OCI-LY7 (cell line): ENCODE measurements around the gene CEP192. TPM values are rescaled to one million over a fixed set of nuclear protein-coding genes. Genes with fewer than 3 reads are reported as not detected.

Experiments used
- BruUV-seq: library from RNA; stranded (reverse); fragments of 400-500 nt; replicated peaks from 2 replicates; lab custom pipeline; 2021; lab: Mats Ljungman, UMichigan
- CTCF ChIA-PET: fragments of 300-600 bp; sonication (Branson Sonifier 250); formaldehyde crosslinking; loops from one replicate; lab custom pipeline; 2022; ENCODE audit warnings: antibody characterized with exemption; ENCODE audit not compliant: unreplicated experiment; lab: Charles Lee
- POLR2A ChIA-PET: fragments of 300-600 bp; sonication (Branson Sonifier 250); formaldehyde crosslinking; loops from one replicate; lab custom pipeline; 2022; ENCODE audit warnings: antibody characterized with exemption; lab: Charles Lee
- DNase-seq: peaks from one replicate; pipeline ENCODE4 v3.0.0-alpha.2; 2015; ENCODE audit warnings: low spot score
- H2AFZ ChIP-seq: fragments of 200-600 bp; sonication (generic), shearing (Covaris generic); 2 replicates; pipeline ENCODE4 v1.6.1; 2014; ENCODE audit warnings: mild to moderate bottlenecking, antibody characterized with exemption, low read length, moderate library complexity
- H3K27ac ChIP-seq: fragments of 200-600 bp; sonication (generic); 2 replicates; pipeline ENCODE4 v1.5.1; 2014; ENCODE audit warnings: mixed run types, low read depth, mild to moderate bottlenecking, moderate library complexity, low read length, inconsistent platforms; ENCODE audit not compliant: poor library complexity, severe bottlenecking
- H3K36me3 ChIP-seq: fragments of 200-600 bp; sonication (generic); 2 replicates; pipeline ENCODE4 v1.6.1; 2014; ENCODE audit warnings: mild to moderate bottlenecking, antibody characterized with exemption, low read length, moderate library complexity, mixed read lengths; ENCODE audit not compliant: insufficient read depth
- H3K4me1 ChIP-seq: fragments of 200-600 bp; sonication (generic); 2 replicates; pipeline ENCODE4 v1.5.1; 2014; ENCODE audit warnings: mild to moderate bottlenecking, low read length; ENCODE audit not compliant: insufficient read depth, poor library complexity, severe bottlenecking
- H3K4me2 ChIP-seq: fragments of 200-600 bp; sonication (generic); 2 replicates; pipeline ENCODE4 v1.6.1; 2014; ENCODE audit warnings: mild to moderate bottlenecking, low read length
- H3K4me3 ChIP-seq: fragments of 200-600 bp; sonication (generic); 2 replicates; pipeline ENCODE4 v1.5.1; 2014; ENCODE audit warnings: mild to moderate bottlenecking, low read depth, low read length; ENCODE audit not compliant: poor library complexity, severe bottlenecking
- H3K79me2 ChIP-seq: fragments of 200-600 bp; sonication (generic); 2 replicates; pipeline ENCODE4 v1.6.1; 2016; ENCODE audit warnings: low read depth, mild to moderate bottlenecking, low read length, moderate library complexity, mixed read lengths; ENCODE audit not compliant: insufficient read depth
- H3K9me2 ChIP-seq: fragments of 200-600 bp; sonication (generic); 2 replicates; pipeline ENCODE4 v1.6.1; 2016; ENCODE audit warnings: mild to moderate bottlenecking, low read length, mixed read lengths; ENCODE audit not compliant: insufficient read depth
- H3K9me3 ChIP-seq: fragments of 200-600 bp; sonication (generic); 2 replicates; pipeline ENCODE4 v1.6.1; 2014; ENCODE audit warnings: mild to moderate bottlenecking, mixed run types, low read length, mixed read lengths
- H4K20me1 ChIP-seq: fragments of 200-600 bp; sonication (generic); 2 replicates; pipeline ENCODE4 v1.6.1; 2014; ENCODE audit warnings: mild to moderate bottlenecking, antibody characterized with exemption, low read length, moderate library complexity, mixed read lengths; ENCODE audit not compliant: insufficient read depth
- EZH2phosphoT487 ChIP-seq: fragments of 200-600 bp; sonication (generic); IDR thresholded peaks from 2 replicates; pipeline ENCODE4 v1.6.1; 2018; ENCODE audit warnings: low read depth, borderline replicate concordance, mild to moderate bottlenecking, mixed run types, antibody characterized with exemption, low read length, moderate library complexity, mixed read lengths
- intact Hi-C: fragments of 100-400 bp; cut with micrococcal nuclease; formaldehyde crosslinking; loops from one replicate; pipeline ENCODE4 v1.10.0; 2022; ENCODE audit not compliant: unreplicated experiment
- total RNA-seq, 2 experiments: library from RNA; depleted of rRNA in 1 of 2; stranded (reverse); fragments of >200 nt in 1 of 2; shearing (Covaris generic) in 1 of 2; gene quantifications; 2 replicates each; pipeline ENCODE4 v1.2.3, GENCODE V29; 2014 to 2022
- TF ChIP-seq, protein P1 (sequence below): fragments of 200-600 bp; sonication (generic); conservative IDR thresholded peaks from 2 replicates; pipeline ENCODE4 v1.5.1; 2014; ENCODE audit warnings: mild to moderate bottlenecking, antibody characterized with exemption, low read length, moderate library complexity, mixed read lengths

Gene CEP192
- total RNA-seq, 2 experiments from 2014 or later, result 55.5 to 59.9 TPM

DNA sequence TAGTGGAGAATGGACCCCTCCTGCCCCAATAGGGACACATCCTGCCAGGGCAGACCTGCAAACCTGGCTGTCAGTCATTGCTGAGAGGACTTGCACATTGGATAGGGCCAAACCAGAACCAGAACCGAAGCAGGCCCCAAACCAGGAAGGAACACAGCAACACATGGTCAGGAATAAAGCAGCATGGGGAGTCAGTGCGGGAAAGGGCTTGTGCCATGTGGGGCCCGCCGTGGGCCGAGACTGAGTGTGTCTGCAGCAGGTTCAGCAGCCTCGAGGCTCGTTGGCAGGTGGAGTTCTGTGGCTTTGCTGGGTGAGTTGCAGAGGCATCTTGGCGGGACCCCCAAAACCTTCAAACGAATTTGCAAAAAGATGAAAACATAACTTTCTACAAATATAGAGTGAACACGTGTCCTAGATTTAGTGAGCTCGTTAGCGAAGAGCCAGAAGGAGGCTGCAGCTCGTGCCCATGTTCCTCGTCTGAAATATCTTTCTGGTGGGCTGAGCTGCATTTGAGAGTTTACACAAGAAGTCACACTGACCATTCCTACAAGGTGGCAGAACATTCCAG is 182.5 kb downstream of the CEP192 start:
- Histone ChIP-seq H3K27ac (no peak overlapping the region), H3K9me3 (no peaks in the 10 kb centered on the region), H3K79me2 (no peaks in the 10 kb centered on the region), H3K4me2 (no peak overlapping the region), H3K36me3 (no peaks in the 10 kb centered on the region), H3K4me3 (no peak overlapping the region), H3K9me2 (no peaks in the 10 kb centered on the region), H4K20me1 (no peaks in the 10 kb centered on the region), H3K4me1 (no peaks in the 10 kb centered on the region), H2AFZ (no peak overlapping the region)
- no peak for TF ChIP-seq EZH2phosphoT487
- TF ChIP-seq, protein P1, sequence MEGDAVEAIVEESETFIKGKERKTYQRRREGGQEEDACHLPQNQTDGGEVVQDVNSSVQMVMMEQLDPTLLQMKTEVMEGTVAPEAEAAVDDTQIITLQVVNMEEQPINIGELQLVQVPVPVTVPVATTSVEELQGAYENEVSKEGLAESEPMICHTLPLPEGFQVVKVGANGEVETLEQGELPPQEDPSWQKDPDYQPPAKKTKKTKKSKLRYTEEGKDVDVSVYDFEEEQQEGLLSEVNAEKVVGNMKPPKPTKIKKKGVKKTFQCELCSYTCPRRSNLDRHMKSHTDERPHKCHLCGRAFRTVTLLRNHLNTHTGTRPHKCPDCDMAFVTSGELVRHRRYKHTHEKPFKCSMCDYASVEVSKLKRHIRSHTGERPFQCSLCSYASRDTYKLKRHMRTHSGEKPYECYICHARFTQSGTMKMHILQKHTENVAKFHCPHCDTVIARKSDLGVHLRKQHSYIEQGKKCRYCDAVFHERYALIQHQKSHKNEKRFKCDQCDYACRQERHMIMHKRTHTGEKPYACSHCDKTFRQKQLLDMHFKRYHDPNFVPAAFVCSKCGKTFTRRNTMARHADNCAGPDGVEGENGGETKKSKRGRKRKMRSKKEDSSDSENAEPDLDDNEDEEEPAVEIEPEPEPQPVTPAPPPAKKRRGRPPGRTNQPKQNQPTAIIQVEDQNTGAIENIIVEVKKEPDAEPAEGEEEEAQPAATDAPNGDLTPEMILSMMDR, result no peak
- POLR2A ChIA-PET, result interaction anchor here (1.3 kb wide), 1 partner anchor 265 kb away, joined by 4 read pairs; no protein-coding TSS in a partner anchor
- DNase-seq, result no peak
- CTCF ChIA-PET, result no interaction called here
- intact Hi-C loops, result no loop called here
- no TSS peak for BruUV-seq

Other genes starting within 250 kb of the CEP192 start
- gene PTPN2, start 107.1 kb upstream of the CEP192 start, total RNA-seq (2014; rRNA removed; shearing (Covaris generic)), result 69.7 and 85.0 TPM in 2 replicates
- 54.9 and 64.2 TPM in 2 replicates for gene PTPN2, start 107.1 kb upstream of the CEP192 start, total RNA-seq (2022)
- 61.6 and 74.6 TPM in 2 replicates for gene SEH1L, start 43.4 kb upstream of the CEP192 start, total RNA-seq (2014; rRNA removed; shearing (Covaris generic))
- gene SEH1L, start 43.4 kb upstream of the CEP192 start, total RNA-seq (2022), result 108 and 115 TPM in 2 replicates
- gene LDLRAD4, start 227.4 kb downstream of the CEP192 start, total RNA-seq (2014; rRNA removed; shearing (Covaris generic)), result 43.8 and 45.8 TPM in 2 replicates
- 26.2 and 31.6 TPM in 2 replicates for gene LDLRAD4, start 227.4 kb downstream of the CEP192 start, total RNA-seq (2022)